H1 (cell line): ENCODE results near the gene ROBO4. TPM values are rescaled to one million over a fixed set of nuclear protein-coding genes. Genes with fewer than 3 reads are reported as not detected.

Experiments
- GABPA ChIP-seq: IDR thresholded peaks from 2 replicates; pipeline ENCODE4 v1.6.1; 2011; ENCODE audit warnings: mild to moderate bottlenecking, low read length, moderate library complexity, borderline replicate concordance; ENCODE audit not compliant: insufficient read depth
- GTF2F1 ChIP-seq: IDR thresholded peaks from 2 replicates; pipeline ENCODE4 v1.6.1; 2012; ENCODE audit warnings: low read depth, low read length, improper control_type of control experiment, borderline replicate concordance
- JUN ChIP-seq: IDR thresholded peaks from 2 replicates; pipeline ENCODE4 v1.6.1; 2011; ENCODE audit warnings: low read depth, mild to moderate bottlenecking, improper control_type of control experiment, low read length
- MAFK ChIP-seq: IDR thresholded peaks from 2 replicates; pipeline ENCODE4 v1.6.1; 2012; ENCODE audit warnings: low read depth, mild to moderate bottlenecking, improper control_type of control experiment, low read length
- POLR2A ChIP-seq, 2 experiments: IDR thresholded peaks; 1 replicate in 1 of 2; 2 replicates in 1 of 2; pipeline ENCODE4 v1.6.1; 2011; ENCODE audit warnings: low read depth in 2 of 2, low read length in 2 of 2, mild to moderate bottlenecking in 2 of 2; ENCODE audit errors: control extremely low read depth in 1 of 2
- POU5F1 ChIP-seq: IDR thresholded peaks from 2 replicates; pipeline ENCODE4 v1.6.1; 2011; ENCODE audit warnings: low read depth, mild to moderate bottlenecking, low read length, moderate library complexity
- polyA plus RNA-seq, 7 experiments: library from polyadenylated mRNA; depleted of rRNA in 3 of 7; stranded (reverse) in 5 of 7; unstranded in 2 of 7; fragments of >200 nt in 5 of 7; fragments of 200-250 nt in 2 of 7; gene quantifications; 1 replicate in 5 of 7; 2 replicates in 1 of 7; 4 replicates in 1 of 7; pipeline versions ENCODE4 v1.2.1 to v1.2.3, GENCODE V29; 2011 to 2013; ENCODE audit warnings: missing spikeins in 2 of 7, mixed read lengths in 2 of 7
- total RNA-seq: library from RNA; stranded (reverse); fragmentation: NEBNext Ultra II Directional; extraction: Animal tissue kit (Norgen Biotek cat#: 25700); gene quantifications from 2 replicates; pipeline ENCODE4 v1.2.1, GENCODE V29; 2021
- TF ChIP-seq, protein P1 (sequence below): IDR thresholded peaks from 2 replicates; pipeline ENCODE4 v1.6.1; 2011; ENCODE audit warnings: low read length, improper control_type of control experiment

ROBO4 gene
- total and polyA plus RNA-seq, 2 of the 8 experiments (the other 6 are each of a cell fraction or from before 2014, with no cell fraction given) = 0.03 TPM; not detected in 1

DNA sequence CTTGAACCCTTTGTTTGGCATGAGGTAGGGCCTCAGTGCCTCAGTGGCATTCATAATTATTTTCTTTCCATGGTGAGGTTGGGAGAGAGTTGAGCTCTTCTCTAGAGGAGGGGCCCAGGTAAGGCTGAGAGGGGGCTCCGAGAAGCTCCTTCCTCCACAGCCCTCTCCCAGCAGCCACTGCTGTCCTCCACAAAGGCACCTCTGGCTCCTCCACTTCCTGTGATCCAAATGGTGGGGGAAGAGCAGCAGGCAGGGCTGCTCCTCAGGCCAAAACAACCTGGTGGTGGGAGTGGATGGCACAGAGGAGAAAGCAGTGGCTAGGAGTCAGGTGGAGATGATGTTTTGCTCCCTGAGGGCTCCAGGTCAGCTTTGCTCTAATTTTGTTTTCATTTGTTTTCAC, 13.3 kb downstream of the ROBO4 start (continued):
- TF ChIP-seq POU5F1 (no peak), POLR2A (IDR thresholded peaks at IDR 0.05; ENCODE audit: control extremely low read depth in 1 of 2, low read depth in 2 of 2, low read length in 2 of 2) (no peak), GTF2F1 (no peak), JUN (no peak), GABPA (no peak), MAFK (no peak)
- TF ChIP-seq, protein P1, sequence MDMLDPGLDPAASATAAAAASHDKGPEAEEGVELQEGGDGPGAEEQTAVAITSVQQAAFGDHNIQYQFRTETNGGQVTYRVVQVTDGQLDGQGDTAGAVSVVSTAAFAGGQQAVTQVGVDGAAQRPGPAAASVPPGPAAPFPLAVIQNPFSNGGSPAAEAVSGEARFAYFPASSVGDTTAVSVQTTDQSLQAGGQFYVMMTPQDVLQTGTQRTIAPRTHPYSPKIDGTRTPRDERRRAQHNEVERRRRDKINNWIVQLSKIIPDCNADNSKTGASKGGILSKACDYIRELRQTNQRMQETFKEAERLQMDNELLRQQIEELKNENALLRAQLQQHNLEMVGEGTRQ = no peak
